ENCODE measurements around the gene MS4A2.

DNA sequence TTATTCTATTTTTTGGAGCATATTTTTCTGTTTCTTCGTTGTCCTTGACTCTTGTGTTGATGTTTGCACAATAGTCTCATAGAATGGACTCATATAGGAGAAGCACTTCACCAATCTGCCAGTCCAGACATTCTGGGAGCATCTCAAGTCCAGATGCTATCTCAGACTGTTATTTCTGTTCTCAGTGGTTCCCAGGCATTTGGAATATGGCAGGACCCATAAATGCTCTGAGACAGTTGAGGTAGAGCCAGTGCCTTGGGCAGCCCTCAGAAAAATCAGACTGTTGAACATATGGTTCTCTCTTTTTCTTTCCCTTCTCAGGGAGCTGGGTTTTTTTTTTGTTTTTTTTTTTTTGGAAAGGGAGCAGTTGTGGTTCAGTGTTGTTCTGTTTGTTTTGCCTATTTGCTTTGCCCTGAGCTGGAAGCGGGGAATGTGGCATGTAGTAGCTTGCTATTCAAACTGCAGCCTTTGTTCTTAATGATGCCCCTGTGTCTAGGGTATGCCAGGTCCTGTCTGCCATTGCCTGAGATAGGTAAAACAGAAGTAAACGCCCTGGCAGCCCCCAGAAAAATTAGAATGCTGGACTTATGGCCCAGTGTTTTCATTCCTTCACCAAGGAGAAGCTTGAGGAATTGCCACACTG is 3.7 kb upstream of the MS4A2 start:
- no peak for TF ChIP-seq CTCF (conservative IDR thresholded peaks at IDR 0.05; ENCODE audit: low read length)
- TF ChIP-seq EZH2phosphoT487 (IDR thresholded peaks at IDR 0.05; ENCODE audit: borderline replicate concordance, low read depth, low read length): no peak

Measured in OCI-LY7 (cell line).